Type B pancreatic cell (in vitro differentiated cells): ENCODE results near the gene NOTUM. TPM values are rescaled to one million over a fixed set of nuclear protein-coding genes. Genes with fewer than 3 reads are reported as not detected.

ENCODE experiments used
- DNase-seq: peaks from one replicate; pipeline ENCODE4 v3.0.0; 2021; ENCODE audit warnings: mixed read lengths; ENCODE audit not compliant: unreplicated experiment; ENCODE audit errors: extremely low spot score
- H3K27ac Mint-ChIP-seq: 2 replicates; pipeline ENCODE4 v1.8.0; 2021; ENCODE audit warnings: mild to moderate bottlenecking, mixed read lengths
- H3K27me3 Mint-ChIP-seq: 2 replicates; pipeline ENCODE4 v1.8.0; 2021; ENCODE audit warnings: mixed read lengths
- H3K36me3 Mint-ChIP-seq: 2 replicates; pipeline ENCODE4 v1.8.0; 2021; ENCODE audit warnings: mixed read lengths
- H3K4me1 Mint-ChIP-seq: one replicate; pipeline ENCODE4 v1.8.0; 2021; ENCODE audit warnings: mixed read lengths; ENCODE audit not compliant: unreplicated experiment
- H3K4me3 Mint-ChIP-seq: 2 replicates; pipeline ENCODE4 v1.8.0; 2021; ENCODE audit warnings: mild to moderate bottlenecking, mixed read lengths
- H3K9me3 Mint-ChIP-seq: 2 replicates; pipeline ENCODE4 v1.8.0; 2021; ENCODE audit warnings: mixed read lengths
- total RNA-seq: library from RNA; stranded (reverse); gene quantifications from 2 replicates; pipeline ENCODE4 v1.2.1, GENCODE V29; 2021; ENCODE audit warnings: low replicate concordance
- TF ChIP-seq, protein P1 (sequence below): fragments of 200-600 bp; sonication (generic); conservative IDR thresholded peaks from 2 replicates; pipeline ENCODE4 v1.5.0; 2021; ENCODE audit warnings: antibody characterized with exemption, mild to moderate bottlenecking

NOTUM gene
- total RNA-seq, 1 donor from 2014 or later: 3.2 TPM

DNA sequence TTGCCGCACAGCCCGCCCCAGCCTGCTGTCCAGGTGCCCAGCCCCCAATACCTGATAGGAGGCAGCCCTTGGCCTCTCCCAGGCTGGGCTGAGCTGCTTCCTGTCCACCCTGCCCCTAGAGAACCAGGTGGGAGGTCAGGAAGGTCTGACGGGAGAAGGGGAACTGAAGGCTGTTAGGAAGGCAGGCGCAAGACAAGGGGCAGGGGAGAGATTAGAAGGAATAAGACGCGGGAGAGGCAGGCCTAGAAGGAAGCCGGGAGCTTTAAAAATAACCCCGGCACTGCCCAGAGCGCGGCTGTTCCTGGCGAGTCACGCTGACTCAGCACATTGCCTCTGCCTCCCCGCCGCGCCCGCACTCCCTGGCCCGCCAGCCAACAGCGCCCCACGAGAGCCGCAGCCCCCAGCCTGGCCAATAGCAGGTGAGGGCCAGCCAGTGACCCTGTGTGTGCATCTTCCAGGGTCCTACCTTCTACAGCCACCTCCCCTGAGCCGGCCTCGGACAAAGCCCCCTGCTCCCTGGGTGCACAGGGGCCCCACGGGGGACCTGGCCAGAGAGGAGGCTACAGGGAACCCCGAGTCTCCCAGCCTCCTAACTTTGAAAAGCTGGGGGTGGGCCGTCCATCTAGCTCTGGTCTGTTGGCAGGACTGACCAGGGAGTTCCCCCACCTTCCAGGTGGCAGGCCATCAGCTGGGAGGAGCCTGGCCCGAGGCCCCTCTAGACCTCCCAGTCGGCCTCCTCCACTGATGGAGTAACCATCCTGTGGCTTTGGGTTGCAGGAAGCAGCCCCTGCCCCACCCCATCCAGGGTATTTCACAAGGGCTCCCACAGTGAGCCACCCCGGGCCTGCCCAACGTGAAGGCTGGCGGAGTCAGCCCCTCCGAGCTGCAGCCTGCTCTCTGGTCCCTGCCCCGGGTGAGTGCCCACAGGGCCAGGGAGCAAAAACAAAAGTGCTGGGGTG lies 37.4 kb downstream of the NOTUM start:
- no peak for DNase-seq
- no peaks in the 10 kb centered on the region for H3K9me3 Mint-ChIP-seq
- peak overlapping the region; percentile 93 for H3K27ac Mint-ChIP-seq
- H3K4me1 Mint-ChIP-seq: peaks cover 25% of the 10 kb centered on the region
- peaks cover 12% of the 10 kb centered on the region for H3K36me3 Mint-ChIP-seq
- H3K4me3 Mint-ChIP-seq: peak overlapping the region; percentile 83
- TF ChIP-seq, protein P1, sequence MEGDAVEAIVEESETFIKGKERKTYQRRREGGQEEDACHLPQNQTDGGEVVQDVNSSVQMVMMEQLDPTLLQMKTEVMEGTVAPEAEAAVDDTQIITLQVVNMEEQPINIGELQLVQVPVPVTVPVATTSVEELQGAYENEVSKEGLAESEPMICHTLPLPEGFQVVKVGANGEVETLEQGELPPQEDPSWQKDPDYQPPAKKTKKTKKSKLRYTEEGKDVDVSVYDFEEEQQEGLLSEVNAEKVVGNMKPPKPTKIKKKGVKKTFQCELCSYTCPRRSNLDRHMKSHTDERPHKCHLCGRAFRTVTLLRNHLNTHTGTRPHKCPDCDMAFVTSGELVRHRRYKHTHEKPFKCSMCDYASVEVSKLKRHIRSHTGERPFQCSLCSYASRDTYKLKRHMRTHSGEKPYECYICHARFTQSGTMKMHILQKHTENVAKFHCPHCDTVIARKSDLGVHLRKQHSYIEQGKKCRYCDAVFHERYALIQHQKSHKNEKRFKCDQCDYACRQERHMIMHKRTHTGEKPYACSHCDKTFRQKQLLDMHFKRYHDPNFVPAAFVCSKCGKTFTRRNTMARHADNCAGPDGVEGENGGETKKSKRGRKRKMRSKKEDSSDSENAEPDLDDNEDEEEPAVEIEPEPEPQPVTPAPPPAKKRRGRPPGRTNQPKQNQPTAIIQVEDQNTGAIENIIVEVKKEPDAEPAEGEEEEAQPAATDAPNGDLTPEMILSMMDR: no peak
- no peaks in the 10 kb centered on the region for H3K27me3 Mint-ChIP-seq

DNA sequence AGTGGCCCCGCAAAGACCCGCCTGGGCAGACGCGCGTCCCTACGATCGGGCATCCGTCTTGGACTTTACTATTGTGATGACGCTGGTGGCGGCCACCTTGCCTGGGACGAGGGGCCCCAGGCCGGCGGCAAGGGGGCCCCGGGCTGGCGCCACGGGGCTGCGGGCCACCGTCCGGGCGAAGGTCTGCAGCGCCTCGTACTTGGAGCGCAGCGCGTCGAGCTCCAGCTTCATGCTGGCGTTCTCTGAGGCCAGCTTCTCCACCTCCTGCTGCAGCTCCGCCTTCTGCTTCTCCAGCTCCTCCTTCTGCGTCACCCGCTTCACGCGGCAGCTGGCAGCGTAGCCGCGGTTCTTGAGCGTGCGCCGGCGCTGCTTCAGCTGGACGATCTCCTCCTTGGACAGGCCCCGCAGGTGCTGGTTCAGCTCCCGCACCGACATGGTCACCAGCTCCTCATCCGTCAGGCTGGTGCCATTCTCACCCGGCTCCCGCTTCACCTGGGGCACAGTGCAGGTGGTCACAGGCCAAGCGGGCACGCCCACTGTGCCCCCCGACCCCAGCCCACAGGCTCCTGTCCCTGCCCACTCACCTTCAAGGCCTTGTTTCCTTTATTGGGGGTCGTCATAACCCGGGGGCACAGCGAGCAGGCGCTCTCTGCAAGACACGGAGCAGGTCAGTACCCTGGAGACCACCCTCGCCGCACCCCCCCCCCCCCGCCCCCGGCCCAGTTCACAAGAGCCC lies 38.3 kb downstream of the NOTUM start:
- no peaks in the 10 kb centered on the region for H3K9me3 Mint-ChIP-seq

DNA sequence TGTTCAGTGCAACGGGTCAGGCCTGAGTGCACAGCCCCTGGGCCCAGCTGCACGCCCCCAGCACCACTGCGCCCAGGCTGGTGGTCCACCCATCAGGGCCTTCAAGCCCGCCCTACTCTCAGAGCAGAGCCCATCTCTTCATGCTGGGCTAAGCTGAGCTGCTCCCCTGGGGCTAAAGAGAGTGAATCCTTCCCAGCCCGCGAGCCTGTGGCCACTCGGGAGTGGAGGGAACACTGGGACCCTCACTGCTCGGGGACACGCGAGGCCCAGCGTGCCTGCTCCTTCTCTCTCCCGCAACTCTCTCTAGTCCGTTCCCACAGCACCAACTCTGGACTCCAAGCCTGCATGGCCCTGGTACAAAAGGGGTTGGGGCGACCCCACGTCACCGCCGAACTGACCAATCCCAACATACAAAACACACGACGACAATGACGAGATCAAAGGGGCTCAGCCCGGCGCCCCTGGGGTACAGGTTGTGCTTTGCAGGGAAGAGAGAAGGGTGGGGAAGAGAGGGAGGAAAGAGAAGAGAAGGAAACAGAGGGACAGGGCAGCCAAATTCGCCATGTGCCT lies 38.9 kb downstream of the NOTUM start:
- DNase-seq: no peak
- TF ChIP-seq, protein P1: no peak
- Mint-ChIP-seq H3K27me3 (no peaks in the 10 kb centered on the region), H3K4me1 (peaks cover 29% of the 10 kb centered on the region), H3K27ac (no peak overlapping the region), H3K36me3 (peaks cover 12% of the 10 kb centered on the region), H3K9me3 (no peaks in the 10 kb centered on the region), H3K4me3 (peak overlapping the region; percentile 34)

More for the DNA sequence above, 38.3 kb downstream of the NOTUM start:
- Mint-ChIP-seq H3K27ac (peak overlapping the region; percentile 93), H3K36me3 (peaks cover 12% of the 10 kb centered on the region), H3K27me3 (no peaks in the 10 kb centered on the region), H3K4me3 (no peak overlapping the region), H3K4me1 (peaks cover 25% of the 10 kb centered on the region)
- DNase-seq: no peak
- TF ChIP-seq, protein P1: no peak

DNA sequence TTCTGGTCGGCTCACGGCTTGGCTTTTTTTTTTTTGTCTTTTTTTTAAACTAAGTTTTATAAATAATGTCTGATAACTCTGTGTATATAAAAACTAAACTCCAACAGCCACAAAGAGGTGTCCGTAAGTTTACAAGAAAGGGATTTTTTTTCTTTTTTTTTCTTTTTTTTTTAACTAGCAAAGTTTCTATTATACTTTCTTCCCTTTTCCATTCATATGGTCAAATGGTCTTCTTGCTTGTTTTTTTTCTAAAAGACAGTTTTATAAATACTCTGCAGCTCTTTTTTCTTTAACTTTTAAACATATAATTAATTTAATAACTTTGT lies 39.5 kb downstream of the NOTUM start:
- H3K4me1 Mint-ChIP-seq: peaks cover 33% of the 10 kb centered on the region
- peaks cover 12% of the 10 kb centered on the region for H3K36me3 Mint-ChIP-seq
- no peak overlapping the region for H3K4me3 Mint-ChIP-seq

More for the DNA sequence above, 39.5 kb downstream of the NOTUM start:
- H3K27me3 Mint-ChIP-seq: no peaks in the 10 kb centered on the region
- DNase-seq: no peak
- no peaks in the 10 kb centered on the region for H3K9me3 Mint-ChIP-seq
- TF ChIP-seq, protein P1: no peak
- no peak overlapping the region for H3K27ac Mint-ChIP-seq
